ENCODE data around the gene WWOX. TPM values are rescaled to one million over a fixed set of nuclear protein-coding genes. Genes with fewer than 3 reads are reported as not detected.

WWOX gene
- total and polyA plus RNA-seq, 2 of the 8 experiments (the other 6 are each of a cell fraction or from before 2014, with no cell fraction given): 5.4 to 16.7 TPM

DNA sequence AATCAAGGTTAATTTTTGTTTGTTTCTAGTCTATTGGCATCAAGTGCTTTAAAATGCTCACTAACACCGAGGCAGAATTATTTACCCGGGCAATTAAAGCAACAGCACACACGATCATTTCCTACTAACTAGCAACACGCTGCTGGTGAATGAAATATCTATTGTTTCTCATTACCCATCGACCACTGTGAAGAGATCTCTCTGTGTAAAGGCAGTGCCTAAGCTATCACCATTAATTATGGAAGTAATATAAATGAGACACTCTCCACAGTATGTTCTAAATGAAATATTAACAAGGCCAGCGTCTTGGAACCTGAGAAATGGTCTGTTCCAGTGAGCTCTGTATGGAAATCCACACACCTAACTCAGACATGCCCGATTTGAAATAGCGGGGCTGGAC, 1103.5 kb downstream of the WWOX start:
- Histone ChIP-seq H3K18ac (ENCODE audit: extremely low read depth, low read length) (no peak overlapping the region), H4K8ac (ENCODE audit: extremely low read depth, insufficient read depth, low read length) (no peak overlapping the region), H3K4me2 (ENCODE audit: insufficient read depth in 1 of 2, low read depth in 2 of 2, low read length in 2 of 2) (no peak overlapping the region), H2BK12ac (ENCODE audit: low read depth, low read length) (no peak overlapping the region), H3K4me3 (ENCODE audit: extremely low read depth in 1 of 4, insufficient read depth in 2 of 4, low read depth in 3 of 4, low read length in 4 of 4) (no peak overlapping the region), H3K27me3 (replicated peaks in 1 of 4; ENCODE audit: control insufficient read depth in 3 of 4, extremely low read depth in 1 of 4, insufficient read depth in 3 of 4, low read length in 3 of 4) (no peaks in the 10 kb centered on the region; a peak in 1 of 7 replicates), H3K27ac (ENCODE audit: low read depth, low read length) (no peak overlapping the region), H3K79me2 (ENCODE audit: control insufficient read depth in 1 of 2, insufficient read depth in 2 of 2, low read length in 2 of 2) (no peaks in the 10 kb centered on the region), H3K56ac (replicated peaks; ENCODE audit: insufficient read length, low read depth, low read length) (no peak overlapping the region), H4K91ac (replicated peaks; ENCODE audit: insufficient read length, low read length) (no peak overlapping the region), H3K4me1 (replicated peaks in 1 of 4; ENCODE audit: control insufficient read depth in 3 of 4, insufficient read depth in 4 of 4, low read length in 3 of 4) (peaks cover 0 to 14% (median 3%) of the 10 kb centered on the region in 4 experiments; a peak in 3 of 7 replicates), H2AK5ac (ENCODE audit: low read depth, low read length) (no peak overlapping the region), H2BK15ac (ENCODE audit: low read length) (no peak overlapping the region), H2AFZ (ENCODE audit: low read length) (no peak overlapping the region), H3K9me3 (ENCODE audit: insufficient read depth in 2 of 2, low read depth in 1 of 2, low read length in 1 of 2) (no peaks in the 10 kb centered on the region), H3K14ac (ENCODE audit: insufficient read length) (no peak overlapping the region), H3K23ac (ENCODE audit: insufficient read length) (no peak overlapping the region), H3K79me1 (ENCODE audit: low read depth, low read length) (no peaks in the 10 kb centered on the region), H2BK120ac (replicated peaks; ENCODE audit: low read depth, low read length) (no peak overlapping the region), H3K23me2 (ENCODE audit: low read depth, low read length) (no peaks in the 10 kb centered on the region), H3K36me3 (ENCODE audit: control insufficient read depth in 2 of 4, insufficient read depth in 4 of 4, low read length in 3 of 4) (no peaks in the 10 kb centered on the region), H2BK20ac (ENCODE audit: low read length) (no peak overlapping the region), H4K5ac (ENCODE audit: insufficient read length, low read depth, low read length) (no peak overlapping the region), H3K9ac (replicated peaks in 1 of 4; ENCODE audit: extremely low read depth in 1 of 4, low read depth in 3 of 4, low read length in 3 of 4) (peak overlapping the region in 1 of 4 experiments; percentile 34; a peak in 1 of 7 replicates), H2BK5ac (ENCODE audit: low read depth, low read length) (no peak overlapping the region), H4K20me1 (replicated peaks in 1 of 2; ENCODE audit: control insufficient read depth in 1 of 2, insufficient read depth in 2 of 2, low read length in 2 of 2) (no peaks in the 10 kb centered on the region), H3K4ac (replicated peaks; ENCODE audit: insufficient read length, low read depth, low read length) (no peak overlapping the region)
- FAIRE-seq: no peak
- no peak for DNase-seq (ENCODE audit: low read depth in 1 of 2, low spot score in 2 of 2)
- WGBS, 2 experiments (ENCODE audit: extremely low coverage in 1 of 2, insufficient coverage in 1 of 2, insufficient read length in 1 of 2, insufficient replicate concordance in 2 of 2, low coverage in 1 of 2, low lambda C conversion rate in 2 of 2, missing lambda C conversion rate in 1 of 2): 90% methylated on average over 8 of the region's 8 CpGs; no CpG with 5 or more reads in 1 of the 2 experiments
- POLR2A ChIA-PET (ENCODE audit: partially characterized antibody): no interaction called here
- CTCF ChIA-PET (ENCODE audit: partially characterized antibody): no interaction called here
- TF ChIP-seq, protein P1, sequence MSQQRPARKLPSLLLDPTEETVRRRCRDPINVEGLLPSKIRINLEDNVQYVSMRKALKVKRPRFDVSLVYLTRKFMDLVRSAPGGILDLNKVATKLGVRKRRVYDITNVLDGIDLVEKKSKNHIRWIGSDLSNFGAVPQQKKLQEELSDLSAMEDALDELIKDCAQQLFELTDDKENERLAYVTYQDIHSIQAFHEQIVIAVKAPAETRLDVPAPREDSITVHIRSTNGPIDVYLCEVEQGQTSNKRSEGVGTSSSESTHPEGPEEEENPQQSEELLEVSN (IDR thresholded peaks at IDR 0.05): no peak
- TF ChIP-seq CTCF (IDR thresholded peaks at IDR 0.05; ENCODE audit: control extremely low read depth in 1 of 3, insufficient read depth in 1 of 3, low read depth in 1 of 3, low read length in 3 of 3) (no peak), ATF2 (IDR thresholded peaks at IDR 0.05; ENCODE audit: low read length) (no peak), SP1 (IDR thresholded peaks at IDR 0.05; ENCODE audit: low read depth, low read length) (no peak), CEBPB (IDR thresholded peaks at IDR 0.05; ENCODE audit: low read depth, low read length) (no peak), HDAC2 (IDR thresholded peaks at IDR 0.05; ENCODE audit: borderline replicate concordance in 1 of 2, low read depth in 2 of 2, low read length in 2 of 2) (no peak), SP2 (IDR thresholded peaks at IDR 0.05; ENCODE audit: low read length) (no peak)
- TF ChIP-seq, protein P2, sequence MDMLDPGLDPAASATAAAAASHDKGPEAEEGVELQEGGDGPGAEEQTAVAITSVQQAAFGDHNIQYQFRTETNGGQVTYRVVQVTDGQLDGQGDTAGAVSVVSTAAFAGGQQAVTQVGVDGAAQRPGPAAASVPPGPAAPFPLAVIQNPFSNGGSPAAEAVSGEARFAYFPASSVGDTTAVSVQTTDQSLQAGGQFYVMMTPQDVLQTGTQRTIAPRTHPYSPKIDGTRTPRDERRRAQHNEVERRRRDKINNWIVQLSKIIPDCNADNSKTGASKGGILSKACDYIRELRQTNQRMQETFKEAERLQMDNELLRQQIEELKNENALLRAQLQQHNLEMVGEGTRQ (IDR thresholded peaks at IDR 0.05; ENCODE audit: low read length): no peak

Measured in H1 (cell line).